Chondrocyte (in vitro differentiated cells): ENCODE data around the gene YWHAB. TPM values are rescaled to one million over a fixed set of nuclear protein-coding genes. Genes with fewer than 3 reads are reported as not detected.

ENCODE experiments used
- DNase-seq: peaks from one replicate; pipeline ENCODE4 v3.0.0; 2021; ENCODE audit warnings: mixed read lengths, low spot score
- H3K27ac Mint-ChIP-seq: one replicate; pipeline ENCODE4 v1.8.0; 2021; ENCODE audit warnings: mild to moderate bottlenecking, moderate library complexity, mixed read lengths; ENCODE audit not compliant: unreplicated experiment
- H3K27me3 Mint-ChIP-seq: 2 replicates; pipeline ENCODE4 v1.8.0; 2021; ENCODE audit warnings: low read depth, mixed read lengths
- H3K36me3 Mint-ChIP-seq: 2 replicates; pipeline ENCODE4 v1.8.0; 2021; ENCODE audit warnings: low read depth, mixed read lengths
- H3K4me1 Mint-ChIP-seq: 2 replicates; pipeline ENCODE4 v1.8.0; 2021; ENCODE audit warnings: low read depth, mild to moderate bottlenecking, mixed read lengths
- H3K4me3 Mint-ChIP-seq: one replicate; pipeline ENCODE4 v1.8.0; 2021; ENCODE audit warnings: mild to moderate bottlenecking, moderate library complexity, mixed read lengths; ENCODE audit not compliant: unreplicated experiment
- H3K9me3 Mint-ChIP-seq: 2 replicates; pipeline ENCODE4 v1.8.0; 2021; ENCODE audit warnings: low read depth, mixed read lengths
- total RNA-seq: library from RNA; stranded (reverse); gene quantifications from 3 replicates; pipeline ENCODE4 v1.2.1, GENCODE V29; 2021
- TF ChIP-seq, protein P1 (sequence below): fragments of 200-600 bp; sonication (generic); IDR thresholded peaks from 2 replicates; pipeline ENCODE4 v1.5.0; 2021; ENCODE audit warnings: antibody characterized with exemption, mild to moderate bottlenecking, moderate library complexity

The YWHAB gene
- total RNA-seq, 1 donor from 2014 or later, result 201 TPM

DNA sequence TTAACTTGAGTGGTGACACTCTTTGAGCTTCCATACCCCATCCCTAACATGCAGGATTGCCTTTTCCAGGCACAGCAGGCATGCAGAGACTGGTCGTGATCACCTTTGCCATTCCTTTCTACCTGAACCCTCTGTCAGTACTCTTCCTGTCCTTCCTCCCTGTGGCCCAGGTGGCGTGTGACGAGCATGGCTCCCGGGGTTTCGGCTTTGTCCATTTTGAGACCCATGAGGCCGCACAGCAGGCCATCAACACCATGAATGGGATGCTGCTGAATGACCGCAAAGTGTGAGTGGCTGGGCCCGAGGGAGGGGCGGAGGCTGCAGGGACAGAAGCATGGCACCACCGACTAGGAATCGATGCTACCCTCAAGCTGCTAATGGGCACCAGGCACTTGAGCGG, 31.1 kb downstream of the YWHAB start:
- no peak for DNase-seq
- Mint-ChIP-seq H3K27ac (no peak overlapping the region), H3K36me3 (peaks cover 11% of the 10 kb centered on the region), H3K9me3 (no peaks in the 10 kb centered on the region), H3K4me3 (no peak overlapping the region), H3K4me1 (peaks cover 1% of the 10 kb centered on the region), H3K27me3 (no peaks in the 10 kb centered on the region)
- TF ChIP-seq, protein P1, sequence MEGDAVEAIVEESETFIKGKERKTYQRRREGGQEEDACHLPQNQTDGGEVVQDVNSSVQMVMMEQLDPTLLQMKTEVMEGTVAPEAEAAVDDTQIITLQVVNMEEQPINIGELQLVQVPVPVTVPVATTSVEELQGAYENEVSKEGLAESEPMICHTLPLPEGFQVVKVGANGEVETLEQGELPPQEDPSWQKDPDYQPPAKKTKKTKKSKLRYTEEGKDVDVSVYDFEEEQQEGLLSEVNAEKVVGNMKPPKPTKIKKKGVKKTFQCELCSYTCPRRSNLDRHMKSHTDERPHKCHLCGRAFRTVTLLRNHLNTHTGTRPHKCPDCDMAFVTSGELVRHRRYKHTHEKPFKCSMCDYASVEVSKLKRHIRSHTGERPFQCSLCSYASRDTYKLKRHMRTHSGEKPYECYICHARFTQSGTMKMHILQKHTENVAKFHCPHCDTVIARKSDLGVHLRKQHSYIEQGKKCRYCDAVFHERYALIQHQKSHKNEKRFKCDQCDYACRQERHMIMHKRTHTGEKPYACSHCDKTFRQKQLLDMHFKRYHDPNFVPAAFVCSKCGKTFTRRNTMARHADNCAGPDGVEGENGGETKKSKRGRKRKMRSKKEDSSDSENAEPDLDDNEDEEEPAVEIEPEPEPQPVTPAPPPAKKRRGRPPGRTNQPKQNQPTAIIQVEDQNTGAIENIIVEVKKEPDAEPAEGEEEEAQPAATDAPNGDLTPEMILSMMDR, result no peak

DNA sequence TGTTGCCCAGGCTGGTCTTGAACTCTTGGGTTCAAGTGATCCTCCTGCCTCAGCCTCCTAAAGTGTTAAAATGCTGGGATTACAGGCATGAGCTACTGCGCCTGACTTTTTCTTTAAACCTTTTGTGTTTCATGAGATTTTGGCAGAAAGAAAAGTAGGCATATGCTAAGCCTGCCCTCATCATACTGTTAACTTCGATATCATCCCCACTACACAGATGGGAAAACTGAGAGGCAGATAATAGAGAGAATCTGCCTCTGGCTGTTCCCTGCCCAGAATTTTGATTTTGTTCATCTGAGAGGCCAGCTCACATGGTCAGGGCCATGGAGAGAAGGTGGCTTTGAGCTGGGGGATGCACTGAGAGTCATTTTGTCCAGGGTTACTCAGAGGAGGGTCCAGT, 31.9 kb downstream of the YWHAB start:
- DNase-seq, result no peak
- H3K27ac Mint-ChIP-seq, result no peak overlapping the region
- no peaks in the 10 kb centered on the region for H3K9me3 Mint-ChIP-seq
- no peak overlapping the region for H3K4me3 Mint-ChIP-seq
- H3K4me1 Mint-ChIP-seq, result no peaks in the 10 kb centered on the region
- H3K36me3 Mint-ChIP-seq, result peaks cover 10% of the 10 kb centered on the region
- H3K27me3 Mint-ChIP-seq, result no peaks in the 10 kb centered on the region
- TF ChIP-seq, protein P1, result no peak

DNA sequence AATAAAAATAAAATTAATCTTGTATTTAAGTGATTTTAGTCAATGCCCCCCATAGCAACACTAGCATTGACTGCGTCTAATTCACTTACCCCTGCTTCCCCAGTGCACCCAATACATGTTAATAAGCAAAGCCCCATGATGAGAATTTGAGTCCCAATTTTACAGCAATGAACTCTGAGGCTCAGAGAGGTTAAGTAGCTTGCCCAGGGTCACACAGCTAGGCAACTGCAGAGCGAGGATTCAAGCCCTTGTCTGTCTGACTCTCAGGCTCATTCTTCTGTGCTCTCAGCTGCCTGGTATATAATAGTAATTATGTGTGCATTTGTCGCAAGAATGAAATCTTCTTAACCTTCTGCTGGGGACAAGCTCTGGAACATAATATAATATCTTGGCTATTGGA, 32.8 kb downstream of the YWHAB start:
- peaks cover 1% of the 10 kb centered on the region for H3K36me3 Mint-ChIP-seq
- no peak overlapping the region for H3K27ac Mint-ChIP-seq
- no peaks in the 10 kb centered on the region for H3K27me3 Mint-ChIP-seq
- TF ChIP-seq, protein P1, result no peak
- DNase-seq, result no peak
- no peak overlapping the region for H3K4me3 Mint-ChIP-seq
- no peaks in the 10 kb centered on the region for H3K9me3 Mint-ChIP-seq
- no peaks in the 10 kb centered on the region for H3K4me1 Mint-ChIP-seq

DNA sequence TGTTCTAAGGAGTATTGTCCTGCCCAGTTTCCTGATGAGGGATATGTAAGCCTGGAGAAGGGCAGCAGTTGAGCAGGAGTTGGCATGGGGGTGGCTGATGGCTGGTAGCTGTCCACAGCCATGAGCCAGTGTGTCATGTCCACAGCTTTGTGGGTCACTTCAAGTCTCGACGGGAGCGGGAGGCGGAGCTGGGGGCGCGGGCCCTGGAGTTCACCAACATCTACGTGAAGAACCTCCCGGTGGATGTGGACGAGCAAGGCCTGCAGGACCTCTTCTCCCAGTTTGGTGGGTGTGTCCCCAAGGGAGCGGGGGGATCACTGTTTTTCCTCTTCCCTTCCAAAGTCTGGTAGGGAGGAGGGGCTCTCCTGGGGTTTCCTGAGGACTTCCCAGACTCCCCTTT, 33.3 kb downstream of the YWHAB start:
- no peaks in the 10 kb centered on the region for H3K9me3 Mint-ChIP-seq
- H3K27me3 Mint-ChIP-seq, result no peaks in the 10 kb centered on the region
- no peak overlapping the region for H3K27ac Mint-ChIP-seq
- no peaks in the 10 kb centered on the region for H3K4me1 Mint-ChIP-seq
- DNase-seq, result no peak
- TF ChIP-seq, protein P1, result no peak
- peaks cover 1% of the 10 kb centered on the region for H3K36me3 Mint-ChIP-seq
- H3K4me3 Mint-ChIP-seq, result no peak overlapping the region

DNA sequence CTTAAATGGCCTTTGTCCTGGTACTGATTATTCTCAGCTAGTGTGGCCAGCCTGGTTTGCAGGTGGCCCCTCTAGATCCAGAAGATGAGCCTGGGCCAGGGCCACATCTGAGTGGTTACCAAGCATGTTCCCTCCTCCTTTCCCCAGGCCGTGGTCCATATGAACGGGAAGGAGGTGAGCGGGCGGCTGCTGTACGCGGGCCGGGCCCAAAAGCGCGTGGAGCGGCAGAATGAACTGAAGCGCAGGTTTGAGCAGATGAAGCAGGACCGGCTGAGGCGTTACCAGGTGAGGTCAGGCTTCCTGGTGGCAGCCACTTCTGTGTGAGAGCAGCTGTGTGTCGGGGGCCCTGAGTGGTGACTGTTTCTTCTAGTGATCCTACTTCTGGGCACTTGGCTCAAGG, 35.9 kb downstream of the YWHAB start:
- Mint-ChIP-seq H3K27me3 (no peaks in the 10 kb centered on the region), H3K4me1 (no peaks in the 10 kb centered on the region), H3K9me3 (no peaks in the 10 kb centered on the region), H3K36me3 (peaks cover 8% of the 10 kb centered on the region), H3K4me3 (no peak overlapping the region), H3K27ac (no peak overlapping the region)
- no peak for DNase-seq
- TF ChIP-seq, protein P1, result no peak
